Caco-2 (cell line): ENCODE data around the gene RYR1. TPM values are rescaled to one million over a fixed set of nuclear protein-coding genes. Genes with fewer than 3 reads are reported as not detected.
"Not testable (repeated sequence)": the region's sequence is repeated elsewhere in the genome, so short reads cannot be mapped to it uniquely, and the experiment has no call there.

Experiments
- BruUV-seq: library from RNA; stranded (reverse); fragments of 400-500 nt; replicated peaks from 2 replicates; lab custom pipeline; 2021; lab: Mats Ljungman, UMichigan
- CTCF ChIA-PET: fragments of 300-600 bp; sonication (Branson Sonifier 250); formaldehyde crosslinking; loops from one replicate; lab custom pipeline; 2022; ENCODE audit warnings: antibody characterized with exemption; lab: Charles Lee
- POLR2A ChIA-PET: fragments of 300-600 bp; sonication (Branson Sonifier 250); formaldehyde crosslinking; loops from one replicate; lab custom pipeline; 2022; ENCODE audit warnings: antibody characterized with exemption; lab: Charles Lee
- DNase-seq, 2 experiments: peaks; one replicate each; pipeline versions ENCODE4 v3.0.0 to v3.0.0-alpha.2; 2020 to 2022
- H3K27me3 ChIP-seq: replicated peaks from 2 replicates; pipeline ENCODE4 v1.6.0; 2011; ENCODE audit warnings: low read length; ENCODE audit not compliant: control insufficient read depth, insufficient read depth
- H3K36me3 ChIP-seq: 2 replicates; pipeline ENCODE4 v1.5.1; 2011; ENCODE audit warnings: low read length; ENCODE audit not compliant: control insufficient read depth, insufficient read depth
- H3K4me1 ChIP-seq: fragments of 250-450 bp; sonication (Bioruptor Pico); 2 replicates; pipeline ENCODE4 v1.5.1; 2020; ENCODE audit warnings: mild to moderate bottlenecking
- H3K4me3 ChIP-seq: 2 replicates; pipeline ENCODE4 v1.5.1; 2011; ENCODE audit warnings: low read depth, mild to moderate bottlenecking, control low read depth, low read length
- H3K9me3 ChIP-seq: fragments of 250-450 bp; sonication (Bioruptor Pico); 2 replicates; pipeline ENCODE4 v1.5.1; 2020; ENCODE audit warnings: mild to moderate bottlenecking, moderate library complexity
- H3K27ac Mint-ChIP-seq: one replicate; pipeline ENCODE4 v1.8.0; 2022; ENCODE audit warnings: mixed read lengths; ENCODE audit not compliant: unreplicated experiment
- H3K27me3 Mint-ChIP-seq: one replicate; pipeline ENCODE4 v1.8.0; 2022; ENCODE audit warnings: mixed read lengths; ENCODE audit not compliant: insufficient read depth, unreplicated experiment
- H3K36me3 Mint-ChIP-seq: one replicate; pipeline ENCODE4 v1.8.0; 2022; ENCODE audit warnings: mild to moderate bottlenecking, mixed read lengths; ENCODE audit not compliant: insufficient read depth, unreplicated experiment
- H3K4me1 Mint-ChIP-seq: one replicate; pipeline ENCODE4 v1.8.0; 2022; ENCODE audit warnings: low read depth, mixed read lengths; ENCODE audit not compliant: unreplicated experiment
- H3K4me3 Mint-ChIP-seq: one replicate; pipeline ENCODE4 v1.8.0; 2022; ENCODE audit warnings: mild to moderate bottlenecking, moderate library complexity, mixed read lengths; ENCODE audit not compliant: unreplicated experiment
- H3K9me3 Mint-ChIP-seq: one replicate; pipeline ENCODE4 v1.8.0; 2022; ENCODE audit warnings: mixed read lengths; ENCODE audit not compliant: unreplicated experiment
- CTCF ChIP-seq, 2 experiments: fragments of 200-600 bp in 1 of 2; IDR thresholded peaks; 1 replicate in 1 of 2; 2 replicates in 1 of 2; pipeline versions ENCODE4 v1.5.1 to v1.8.0; 2011 to 2022; ENCODE audit warnings: antibody characterized with exemption in 1 of 2, control low read depth in 1 of 2, inconsistent platforms in 1 of 2, low read depth in 1 of 2, low read length in 1 of 2, mild to moderate bottlenecking in 1 of 2, moderate library complexity in 1 of 2; ENCODE audit not compliant: insufficient read depth in 1 of 2, severe bottlenecking in 1 of 2, unreplicated experiment in 1 of 2
- intact Hi-C: fragments of 100-400 bp; cut with micrococcal nuclease; formaldehyde crosslinking; loops from one replicate; pipeline ENCODE4 v1.10.0; 2022; ENCODE audit not compliant: unreplicated experiment
- total RNA-seq: library from RNA; stranded (reverse); gene quantifications from 2 replicates; pipeline ENCODE4 v1.2.3, GENCODE V29; 2022

The RYR1 gene
- total RNA-seq, 1 experiment from 2014 or later: 5.6 TPM

GRCh38 chr19:38577826-38578225 lies 144.3 kb downstream of the RYR1 start:
- no peaks in the 10 kb centered on the region for H3K36me3 Mint-ChIP-seq
- Histone ChIP-seq H3K9me3 (no peaks in the 10 kb centered on the region), H3K4me3 (no peak overlapping the region), H3K4me1 (no peaks in the 10 kb centered on the region), H3K27me3 (no peaks in the 10 kb centered on the region), H3K36me3 (no peaks in the 10 kb centered on the region)
- H3K4me1 Mint-ChIP-seq: peaks cover 5% of the 10 kb centered on the region
- DNase-seq: no peak
- no peak for TF ChIP-seq CTCF (IDR thresholded peaks at IDR 0.05; ENCODE audit: insufficient read depth in 1 of 2, low read depth in 1 of 2, low read length in 1 of 2, severe bottlenecking in 1 of 2, unreplicated experiment in 1 of 2)
- H3K4me3 Mint-ChIP-seq: no peak overlapping the region
- H3K9me3 Mint-ChIP-seq: no peaks in the 10 kb centered on the region
- POLR2A ChIA-PET: no interaction called here
- no peaks in the 10 kb centered on the region for H3K27me3 Mint-ChIP-seq
- intact Hi-C loops: no loop called here
- CTCF ChIA-PET: interaction anchor here (0.5 kb wide), 1 partner anchor 57 kb away, joined by 4 read pairs; no protein-coding TSS in a partner anchor
- no TSS peak for BruUV-seq
- no peak overlapping the region for H3K27ac Mint-ChIP-seq

- H3K27ac Mint-ChIP-seq, H3K4me3 Mint-ChIP-seq, H3K27me3 ChIP-seq, H3K4me1 Mint-ChIP-seq, DNase-seq, H3K4me3 ChIP-seq, H3K4me1 ChIP-seq, intact Hi-C loops, H3K9me3 ChIP-seq, CTCF ChIA-PET, BruUV-seq, H3K36me3 ChIP-seq, H3K9me3 Mint-ChIP-seq, H3K36me3 Mint-ChIP-seq, H3K27me3 Mint-ChIP-seq: not testable (repeated sequence)
- POLR2A ChIA-PET: interaction anchor here (0.6 to 0.7 kb wide), 2 partner anchors 26 to 37 kb away, joined by 4 to 13 read pairs; no protein-coding TSS in a partner anchor
Measured at GRCh38 chr19:38579304-38579703, 145.8 kb downstream of the RYR1 start.

- POLR2A ChIA-PET: no interaction called here
- no peak for DNase-seq
- no peaks in the 10 kb centered on the region for H3K36me3 Mint-ChIP-seq
- peaks cover 6% of the 10 kb centered on the region for H3K4me1 Mint-ChIP-seq
- H3K27me3 Mint-ChIP-seq: no peaks in the 10 kb centered on the region
- intact Hi-C loops: no loop called here
- H3K27ac Mint-ChIP-seq: no peak overlapping the region
- Histone ChIP-seq H3K4me3 (no peak overlapping the region), H3K27me3 (no peaks in the 10 kb centered on the region), H3K4me1 (no peaks in the 10 kb centered on the region), H3K36me3 (no peaks in the 10 kb centered on the region), H3K9me3 (no peaks in the 10 kb centered on the region)
- CTCF ChIA-PET: interaction anchor here (1.1 kb wide), 1 partner anchor 38 kb away, joined by 3 read pairs; the partner anchor contains the start of gene MAP4K1
- no peak for TF ChIP-seq CTCF (IDR thresholded peaks at IDR 0.05; ENCODE audit: insufficient read depth in 1 of 2, low read depth in 1 of 2, low read length in 1 of 2, severe bottlenecking in 1 of 2, unreplicated experiment in 1 of 2)
- H3K9me3 Mint-ChIP-seq: no peaks in the 10 kb centered on the region
- no TSS peak for BruUV-seq
- H3K4me3 Mint-ChIP-seq: no peak overlapping the region
Measured at GRCh38 chr19:38580080-38580479, 146.6 kb downstream of the RYR1 start.
